ENCODE results near the gene HINT3. TPM values are rescaled to one million over a fixed set of nuclear protein-coding genes. Genes with fewer than 3 reads are reported as not detected.
A peak's percentile ranks its signal among the peaks of the same experiment; 100 is the strongest.

HINT3 gene
- total and polyA plus RNA-seq, 2 donors (not counting 3 experiments of a cell fraction or from before 2014, with no cell fraction given), result 1.8 to 8.4 TPM

- BruUV-seq (replicated peaks), result no TSS peak
- Histone ChIP-seq H2AFZ (ENCODE audit: low read depth, low read length) (peak overlapping the region; percentile 95), H3K36me3 (ENCODE audit: control insufficient read depth in 2 of 2, extremely low read depth in 1 of 2, insufficient read depth in 2 of 2, low read length in 2 of 2) (no peaks in the 10 kb centered on the region), H3K27me3 (ENCODE audit: control insufficient read depth in 2 of 2, insufficient read depth in 2 of 2, low read length in 2 of 2) (no peaks in the 10 kb centered on the region), H3K4me2 (ENCODE audit: insufficient read depth, low read length) (peak overlapping the region; percentile 95), H3K9ac (replicated peaks; ENCODE audit: extremely low read depth, insufficient read depth, low read length) (peak overlapping the region; percentile 79), H3K4me1 (ENCODE audit: control insufficient read depth, extremely low read depth, insufficient read depth, low read length) (peaks cover 14% of the 10 kb centered on the region), H4K20me1 (replicated peaks; ENCODE audit: control insufficient read depth, extremely low read depth, insufficient read depth, low read length) (no peaks in the 10 kb centered on the region), H3K9me1 (replicated peaks; ENCODE audit: control insufficient read depth, extremely low read depth, insufficient read depth, low read length) (no peaks in the 10 kb centered on the region), H3K4me3 (replicated peaks in 1 of 3; ENCODE audit: insufficient read depth in 1 of 3, low read depth in 1 of 3, low read length in 3 of 3) (peak overlapping the region in 2 of 3 experiments; percentile 55 to 82), H3K27ac (ENCODE audit: insufficient read depth, low read depth, low read length) (no peak overlapping the region), H3K79me2 (ENCODE audit: control insufficient read depth, insufficient read depth, low read length) (peaks cover 20% of the 10 kb centered on the region), H3K9me3 (replicated peaks; ENCODE audit: control insufficient read depth, insufficient read depth, low read length) (no peaks in the 10 kb centered on the region)
- intact Hi-C loops (cut with micrococcal nuclease), result no loop called here
- TF ChIP-seq POLR2A (IDR thresholded peaks at IDR 0.05; ENCODE audit: low read depth, low read length), result no peak
- TF ChIP-seq, protein P1, sequence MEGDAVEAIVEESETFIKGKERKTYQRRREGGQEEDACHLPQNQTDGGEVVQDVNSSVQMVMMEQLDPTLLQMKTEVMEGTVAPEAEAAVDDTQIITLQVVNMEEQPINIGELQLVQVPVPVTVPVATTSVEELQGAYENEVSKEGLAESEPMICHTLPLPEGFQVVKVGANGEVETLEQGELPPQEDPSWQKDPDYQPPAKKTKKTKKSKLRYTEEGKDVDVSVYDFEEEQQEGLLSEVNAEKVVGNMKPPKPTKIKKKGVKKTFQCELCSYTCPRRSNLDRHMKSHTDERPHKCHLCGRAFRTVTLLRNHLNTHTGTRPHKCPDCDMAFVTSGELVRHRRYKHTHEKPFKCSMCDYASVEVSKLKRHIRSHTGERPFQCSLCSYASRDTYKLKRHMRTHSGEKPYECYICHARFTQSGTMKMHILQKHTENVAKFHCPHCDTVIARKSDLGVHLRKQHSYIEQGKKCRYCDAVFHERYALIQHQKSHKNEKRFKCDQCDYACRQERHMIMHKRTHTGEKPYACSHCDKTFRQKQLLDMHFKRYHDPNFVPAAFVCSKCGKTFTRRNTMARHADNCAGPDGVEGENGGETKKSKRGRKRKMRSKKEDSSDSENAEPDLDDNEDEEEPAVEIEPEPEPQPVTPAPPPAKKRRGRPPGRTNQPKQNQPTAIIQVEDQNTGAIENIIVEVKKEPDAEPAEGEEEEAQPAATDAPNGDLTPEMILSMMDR (IDR thresholded peaks at IDR 0.05; ENCODE audit: extremely low read depth in 1 of 2, insufficient read depth in 1 of 2, low read depth in 1 of 2, low read length in 2 of 2), result no peak
- TF ChIP-seq MYC (IDR thresholded peaks at IDR 0.05; ENCODE audit: low read depth, low read length), result no peak
- TF ChIP-seq, protein P2, sequence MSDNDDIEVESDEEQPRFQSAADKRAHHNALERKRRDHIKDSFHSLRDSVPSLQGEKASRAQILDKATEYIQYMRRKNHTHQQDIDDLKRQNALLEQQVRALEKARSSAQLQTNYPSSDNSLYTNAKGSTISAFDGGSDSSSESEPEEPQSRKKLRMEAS (IDR thresholded peaks at IDR 0.05; ENCODE audit: insufficient read depth, insufficient read length), result no peak
- no peak for TF ChIP-seq GATA2 (IDR thresholded peaks at IDR 0.05; ENCODE audit: insufficient read depth, insufficient read length, low read depth, low read length)
- no peak for TF ChIP-seq FOS (IDR thresholded peaks at IDR 0.05; ENCODE audit: borderline replicate concordance, insufficient read depth, low read length)
- TF ChIP-seq JUN (IDR thresholded peaks at IDR 0.05; ENCODE audit: borderline replicate concordance, insufficient read depth, insufficient read length, low read depth), result no peak
- no peak for TF ChIP-seq EZH2 (IDR thresholded peaks at IDR 0.05; ENCODE audit: borderline replicate concordance, low read depth, low read length, severe bottlenecking)
- no peak for TF ChIP-seq POLR2AphosphoS5 (IDR thresholded peaks at IDR 0.05; ENCODE audit: insufficient read depth, low read depth, low read length)
- ChIA-PET CTCF (interaction anchor here (0.9 to 1.8 kb wide), 5 partner anchors 10 to 194 kb away, joined by 3 to 22 read pairs (median 14); partner anchors contain the start of genes HINT3 and NCOA7), POLR2A (interaction anchor here (1.1 to 1.7 kb wide), 2 partner anchors 79 to 195 kb away, joined by 3 to 7 read pairs; partner anchors contain the start of gene NCOA7)
- DNase-seq (ENCODE audit: low read depth, low spot score) (no peak), FAIRE-seq (no peak)
- dilution Hi-C loops (cut with MboI; ENCODE audit: extremely low pct_ligation_motif_present, low sequenced_read_pairs), result no loop called here
Observed at GRCh38 chr6:125985522-125985921, 29.0 kb downstream of the HINT3 start.

Measured in endothelial cell of umbilical vein (primary cell).